ENCODE measurements around the gene USP19. TPM values are rescaled to one million over a fixed set of nuclear protein-coding genes. Genes with fewer than 3 reads are reported as not detected.
A peak's percentile ranks its signal among the peaks of the same experiment; 100 is the strongest.

USP19 gene
- total RNA-seq, 1 donor from 2014 or later: 30.4 TPM

- DNase-seq (ENCODE audit: low read depth in 2 of 2): no peak
Measured at GRCh38 chr3:49100046-49100615, 20.5 kb downstream of the USP19 start.

GRCh38 chr3:49098910-49099630, 21.6 kb downstream of the USP19 start:
- no peak for DNase-seq (ENCODE audit: low read depth in 2 of 2)

- peak in 1 of 2 donors; percentile 32 for DNase-seq (ENCODE audit: low read depth in 2 of 2)
Measured at GRCh38 chr3:49098429-49098828, 22.2 kb downstream of the USP19 start.

GRCh38 chr3:49093853-49094767, 26.5 kb downstream of the USP19 start, which contains the start of gene QRICH1:
QRICH1 (minus strand) TSS chr3:49094071; CDS start chr3:49077017, 17,054 bp downstream.
- peak; percentile 95 to 97 for DNase-seq (ENCODE audit: low read depth in 2 of 2)

GRCh38 chr3:49092938-49093852, 27.4 kb downstream of the USP19 start:
- DNase-seq (ENCODE audit: low read depth in 2 of 2): peak; percentile 76 to 86

- DNase-seq (ENCODE audit: low read depth in 2 of 2): no peak
Measured at GRCh38 chr3:49081429-49081828, 39.2 kb downstream of the USP19 start.

- DNase-seq (ENCODE audit: low read depth in 2 of 2): no peak
Measured at GRCh38 chr3:49079270-49079669, 41.4 kb downstream of the USP19 start.

- no peak for DNase-seq (ENCODE audit: low read depth in 2 of 2)
Measured at GRCh38 chr3:49076646-49077045, 44.0 kb downstream of the USP19 start.

- DNase-seq (ENCODE audit: low read depth in 2 of 2): no peak
Measured at GRCh38 chr3:49076116-49076515, 44.5 kb downstream of the USP19 start.

Other genes starting within 250 kb of the USP19 start
- gene SLC25A20, start 221.9 kb downstream of the USP19 start, total RNA-seq: 17.5 and 23.4 TPM in 2 replicates
- gene ARIH2, start 202.0 kb downstream of the USP19 start, total RNA-seq: 54.7 and 74.6 TPM in 2 replicates
- 4.5 and 4.7 TPM in 2 replicates for gene P4HTM, start 130.6 kb downstream of the USP19 start, total RNA-seq
- 72.4 and 108 TPM in 2 replicates for gene WDR6, start 113.4 kb downstream of the USP19 start, total RNA-seq
- 31.6 and 38.6 TPM in 2 replicates for gene DALRD3, start 102.2 kb downstream of the USP19 start, total RNA-seq
- 52.9 and 76.2 TPM in 2 replicates for gene NDUFAF3, start 98.7 kb downstream of the USP19 start, total RNA-seq
- gene IMPDH2, start 91.4 kb downstream of the USP19 start, total RNA-seq: 249 and 328 TPM in 2 replicates
- gene QRICH1, start 26.8 kb downstream of the USP19 start, total RNA-seq: 52.0 and 54.0 TPM in 2 replicates
- gene QARS1, start 16.1 kb downstream of the USP19 start, total RNA-seq: 339 and 536 TPM in 2 replicates
- 657 and 1,145 TPM in 2 replicates for gene LAMB2, start 12.2 kb upstream of the USP19 start, total RNA-seq
- gene CCDC71, start 45.5 kb upstream of the USP19 start, total RNA-seq: 11.8 and 19.5 TPM in 2 replicates
- 47.4 and 78.3 TPM in 2 replicates for gene KLHDC8B, start 50.8 kb upstream of the USP19 start, total RNA-seq
- 1.3 and 3.7 TPM in 2 replicates for gene C3orf62, start 156.4 kb upstream of the USP19 start, total RNA-seq
- gene USP4, start 219.2 kb upstream of the USP19 start, total RNA-seq: 20.4 and 26.9 TPM in 2 replicates
- gene GPX1, start 237.5 kb upstream of the USP19 start, total RNA-seq: 512 and 672 TPM in 2 replicates

Measured in dermis microvascular lymphatic vessel endothelial cell (primary cell).